Kidney capillary endothelial cell (primary cell): Measurements from ENCODE around the gene WDR83.
"Not testable (repeated sequence)": the region's sequence is repeated elsewhere in the genome, so short reads cannot be mapped to it uniquely, and the experiment has no call there.

Experiments used
- DNase-seq: peaks from one replicate; pipeline ENCODE4 v3.0.0-alpha.2; 2018; ENCODE audit warnings: low spot score

Gene WDR83

DNA sequence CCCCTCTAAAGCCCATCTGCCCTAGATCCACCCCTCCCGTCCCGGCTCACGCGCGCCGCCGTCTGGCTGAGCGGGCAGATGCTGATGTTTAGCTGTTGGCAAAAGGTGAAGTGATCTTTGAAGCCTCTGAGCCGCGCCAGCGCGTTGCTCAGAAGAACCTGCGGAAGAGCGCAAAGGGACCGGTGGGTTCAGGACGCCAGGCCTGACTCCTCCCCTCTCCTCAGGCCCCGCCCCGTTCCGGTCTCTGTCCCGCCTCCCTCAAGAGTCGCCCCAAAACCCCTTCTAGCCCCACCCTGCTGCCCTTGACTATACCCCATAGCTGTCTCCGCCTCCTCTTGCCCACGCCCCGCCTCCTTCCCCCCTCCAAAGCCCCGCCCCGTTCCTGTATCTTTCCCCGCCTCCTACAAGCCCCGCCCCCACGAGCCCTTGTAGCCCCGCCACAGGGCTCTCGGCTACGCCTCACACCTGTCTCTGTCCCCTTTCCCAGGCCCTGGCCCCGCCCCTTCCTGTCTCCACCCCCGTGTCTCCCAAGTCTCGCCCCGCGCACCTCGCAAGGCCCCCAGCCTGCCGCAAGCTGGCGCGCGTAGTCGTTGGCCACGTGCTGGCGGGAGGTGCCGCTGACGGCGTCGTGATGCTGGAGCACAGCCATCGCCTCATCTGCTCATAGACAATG lies 9.6 kb upstream of the WDR83 start:
- DNase-seq = no peak

DNA sequence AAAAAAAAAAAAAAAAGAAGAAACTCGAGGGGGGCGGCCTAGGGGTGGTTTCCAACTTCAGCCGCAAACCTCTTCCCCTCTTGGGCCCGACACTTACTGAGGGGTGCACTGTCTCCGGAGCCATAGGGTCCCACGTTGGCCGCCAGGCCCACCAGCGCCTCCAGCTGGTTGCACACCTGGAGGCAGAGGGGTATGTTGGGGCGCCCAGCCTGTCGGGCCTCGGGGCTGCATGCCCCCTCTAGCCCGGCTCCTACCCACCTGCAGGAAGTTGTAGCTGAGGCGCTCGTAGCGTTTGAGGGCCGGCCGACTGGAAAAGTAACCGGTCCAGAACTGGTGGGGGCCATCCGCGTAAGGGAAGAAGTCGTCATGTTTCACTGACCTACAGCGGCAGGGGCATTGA lies 8.6 kb upstream of the WDR83 start:
- no peak for DNase-seq

DNA sequence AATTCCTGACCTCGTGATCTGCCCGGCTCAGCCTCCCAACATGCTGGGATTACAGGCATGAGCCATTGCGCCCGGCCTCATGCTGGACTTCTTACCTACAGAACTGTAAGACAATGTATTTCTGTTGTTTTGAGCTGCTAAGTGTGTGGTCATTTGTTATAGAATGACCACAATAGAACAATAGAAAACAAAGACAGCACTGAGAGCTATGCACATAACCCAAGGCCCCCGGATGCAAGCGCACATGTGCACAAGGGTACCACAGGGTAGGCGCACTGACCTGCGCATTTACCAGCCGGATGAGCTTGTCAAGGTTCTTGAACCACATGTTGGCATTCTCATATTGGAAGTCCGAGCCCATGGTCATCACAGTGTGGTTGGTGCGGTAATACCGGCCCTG lies 5.6 kb upstream of the WDR83 start:
- no peak for DNase-seq

DNA sequence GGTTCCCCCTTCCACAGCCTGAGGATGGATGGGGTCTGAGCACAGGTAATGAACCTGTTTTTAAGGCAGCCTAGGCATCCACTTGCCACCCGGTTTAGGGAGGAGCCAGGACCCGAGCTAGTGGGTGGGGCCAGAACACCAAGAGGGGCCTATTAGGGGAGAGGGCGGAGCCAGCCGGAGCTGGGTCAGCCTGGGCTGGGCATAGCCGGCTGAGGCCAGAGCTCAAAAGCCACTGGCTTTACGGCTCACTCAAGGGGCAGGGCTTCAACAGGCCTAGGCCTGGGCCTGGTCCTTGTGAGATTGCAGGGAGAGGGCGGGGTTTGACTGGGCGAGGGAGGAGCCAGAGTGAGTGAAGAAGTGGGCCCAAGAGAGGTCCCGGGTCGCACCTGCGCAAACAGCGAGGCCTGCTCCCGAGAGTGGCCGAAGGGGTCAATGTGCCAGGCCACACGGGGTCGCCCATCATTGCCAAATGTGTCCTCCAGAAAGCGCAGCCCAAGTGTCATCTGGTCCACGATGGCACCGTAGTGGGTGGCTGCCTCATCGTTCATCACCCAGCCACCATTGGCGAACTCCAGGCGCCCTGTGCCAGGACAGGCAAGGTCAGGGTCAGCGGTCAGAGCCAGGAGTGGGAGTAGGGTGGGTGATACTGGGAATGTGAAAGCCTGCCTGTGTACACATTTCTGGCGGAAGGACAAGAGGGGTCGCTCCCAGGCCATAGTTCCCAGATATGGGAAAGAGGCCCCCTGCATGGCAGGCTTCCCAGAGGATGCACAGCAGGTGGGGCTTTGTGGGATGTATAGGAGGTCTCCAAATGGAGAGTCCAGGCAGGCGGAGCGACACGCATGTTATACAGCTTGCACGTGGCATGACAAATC lies 2.0 kb upstream of the WDR83 start:
- DNase-seq = no peak

- no peak for DNase-seq
Measured at GRCh38 chr19:12665281-12665573, 1.4 kb upstream of the WDR83 start.

DNA sequence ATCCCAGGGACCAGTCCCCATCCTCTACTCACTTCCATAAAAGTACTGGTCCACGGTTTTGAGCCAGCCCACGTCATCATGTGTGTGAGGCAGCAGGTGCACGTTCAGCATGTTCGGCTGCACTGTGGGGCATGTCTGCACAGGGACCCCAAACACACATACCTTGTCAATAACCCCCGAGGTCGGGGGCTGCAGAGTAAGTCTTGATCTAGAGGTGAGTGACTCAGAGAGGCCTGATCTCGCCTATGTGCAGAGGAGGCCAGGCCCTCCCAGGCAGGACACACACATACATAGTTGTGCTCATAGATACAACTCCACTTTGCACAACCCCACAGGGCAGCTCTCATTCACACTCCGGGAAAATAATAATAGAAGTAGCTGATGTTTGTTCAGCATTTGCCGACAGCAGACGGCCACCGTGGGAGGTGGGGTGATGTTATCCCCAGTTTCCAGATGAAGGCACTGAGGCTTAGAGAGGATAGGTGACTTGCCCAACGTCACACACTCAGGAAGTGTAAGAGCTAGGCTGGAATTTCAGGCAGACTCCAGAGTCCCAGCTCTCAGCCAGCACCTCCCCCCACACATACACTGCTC lies 839 bp upstream of the WDR83 start:
- DNase-seq = no peak

- no peak for DNase-seq
Measured at GRCh38 chr19:12667731-12668302, 1.2 kb downstream of the WDR83 start.

DNA sequence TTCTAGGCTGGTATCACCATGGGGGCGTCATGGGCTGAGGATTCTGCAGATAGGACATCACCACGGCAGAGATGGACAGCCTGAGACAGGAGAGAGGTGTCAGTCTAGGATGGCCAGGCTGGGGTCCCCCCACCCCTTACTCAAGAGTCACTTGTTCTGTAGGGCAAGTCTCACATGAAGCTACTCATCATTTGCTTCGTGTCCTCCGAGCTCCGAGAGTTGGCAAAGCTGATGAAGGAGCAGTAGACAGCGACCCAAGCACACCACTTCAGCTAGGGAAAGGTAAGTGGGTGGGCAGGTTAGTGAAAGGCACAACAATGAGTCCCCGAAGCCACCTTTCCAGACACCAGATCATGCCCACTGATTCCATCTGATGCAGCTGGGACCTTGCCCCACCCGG lies 1.7 kb downstream of the WDR83 start:
- DNase-seq = no peak

DNA sequence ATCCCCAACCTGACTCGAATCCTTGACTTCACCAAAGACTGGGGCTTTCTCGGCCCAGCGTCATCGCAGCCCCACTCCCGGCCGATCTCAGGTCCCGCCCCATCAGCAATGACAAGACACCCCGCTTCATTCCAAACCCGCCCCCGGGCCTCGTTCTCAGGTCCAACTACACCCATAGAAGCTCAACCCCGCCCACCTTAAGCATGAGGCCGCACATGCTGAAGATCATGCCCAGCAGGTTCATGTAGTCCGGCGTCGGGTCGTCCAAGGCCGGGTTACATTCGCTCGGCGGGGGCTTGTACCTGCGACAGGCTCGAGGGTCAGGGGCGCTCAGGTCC lies 2.3 kb downstream of the WDR83 start:
- no peak for DNase-seq

DNA sequence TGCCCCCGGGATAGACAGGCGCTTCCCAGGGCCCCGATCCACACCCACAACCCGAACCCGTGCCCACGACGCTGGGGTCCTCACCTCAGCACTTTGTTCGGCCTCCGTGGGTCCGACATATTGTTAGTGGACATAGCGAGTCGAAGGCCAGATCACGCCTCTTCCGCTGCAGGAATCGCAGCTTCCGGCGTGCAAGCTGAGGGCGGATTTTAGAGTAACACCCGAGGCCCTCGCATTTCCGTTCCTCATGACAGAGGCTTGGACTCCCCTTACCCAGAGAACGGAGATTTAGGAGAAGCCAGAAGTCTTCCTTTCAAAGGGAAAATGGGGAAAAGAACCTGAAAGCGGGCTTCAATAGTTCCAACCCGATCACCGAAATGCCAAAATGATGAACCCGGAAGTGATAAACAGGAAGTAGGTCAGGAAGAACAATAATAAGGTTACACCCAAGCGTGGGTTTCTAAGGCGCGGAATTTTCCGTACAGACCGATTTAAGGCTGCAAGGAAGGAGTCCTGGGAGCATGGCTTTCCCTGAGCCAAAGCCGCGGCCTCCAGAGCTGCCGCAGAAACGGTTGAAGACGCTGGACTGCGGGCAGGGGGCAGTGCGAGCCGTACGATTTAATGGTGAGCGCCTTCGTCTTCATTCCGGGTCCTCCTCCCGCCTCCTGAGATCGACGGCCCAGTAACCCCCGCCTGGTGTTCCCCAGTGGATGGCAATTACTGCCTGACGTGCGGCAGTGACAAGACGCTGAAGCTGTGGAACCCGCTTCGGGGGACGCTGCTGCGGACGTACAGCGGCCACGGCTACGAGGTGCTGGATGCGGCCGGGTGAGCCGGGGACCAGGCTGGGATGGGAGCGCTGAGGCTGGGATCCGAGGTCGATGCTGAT lies 2.9 kb downstream of the WDR83 start:
- DNase-seq = peak; percentile 73

DNA sequence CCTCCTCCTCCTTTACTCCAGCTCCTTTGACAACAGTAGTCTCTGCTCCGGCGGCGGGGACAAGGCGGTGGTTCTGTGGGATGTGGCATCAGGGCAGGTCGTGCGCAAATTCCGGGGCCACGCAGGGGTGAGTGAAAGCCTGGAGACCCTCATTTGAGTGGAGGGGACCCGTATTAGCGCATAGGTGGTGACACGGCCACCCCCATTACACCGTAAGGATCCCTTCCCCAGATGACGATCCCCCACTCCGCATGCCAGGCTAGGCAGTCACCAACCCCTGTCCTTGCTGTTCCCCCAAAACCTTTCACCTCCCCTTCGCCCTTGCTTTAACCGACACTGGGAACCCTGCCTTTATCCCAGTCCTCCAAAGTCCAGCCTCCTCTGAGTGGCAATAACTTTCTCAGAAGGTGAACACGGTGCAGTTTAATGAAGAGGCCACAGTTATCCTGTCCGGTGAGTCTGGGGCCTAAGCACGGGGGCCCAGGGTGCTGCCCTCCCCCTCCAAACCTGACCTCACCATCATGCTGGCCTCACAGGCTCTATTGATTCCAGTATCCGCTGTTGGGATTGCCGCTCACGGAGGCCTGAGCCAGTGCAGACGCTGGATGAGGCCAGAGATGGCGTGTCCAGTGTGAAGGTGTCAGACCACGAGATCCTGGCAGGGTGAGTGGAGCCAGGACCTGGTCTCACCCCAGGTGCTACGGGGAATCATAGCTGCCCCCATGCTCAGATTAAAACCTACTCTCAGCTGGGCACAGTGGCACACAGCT lies 3.7 kb downstream of the WDR83 start:
- no peak for DNase-seq

DNA sequence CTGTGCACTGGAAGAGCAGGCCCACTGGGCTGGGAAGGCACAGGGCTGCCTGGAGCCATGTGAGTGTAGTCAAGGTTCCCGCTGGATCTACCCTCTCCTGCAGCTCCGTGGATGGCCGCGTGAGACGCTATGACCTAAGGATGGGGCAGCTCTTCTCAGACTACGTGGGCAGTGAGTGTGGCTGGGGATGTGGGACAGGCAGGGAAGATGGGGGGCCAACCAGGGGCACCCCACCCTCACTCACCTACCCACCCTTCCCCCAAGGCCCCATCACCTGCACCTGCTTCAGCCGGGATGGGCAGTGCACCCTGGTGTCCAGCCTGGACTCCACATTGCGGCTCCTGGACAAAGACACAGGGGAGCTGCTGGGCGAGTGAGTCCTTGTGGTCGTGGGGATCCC lies 6.1 kb downstream of the WDR83 start:
- DNase-seq = no peak

DNA sequence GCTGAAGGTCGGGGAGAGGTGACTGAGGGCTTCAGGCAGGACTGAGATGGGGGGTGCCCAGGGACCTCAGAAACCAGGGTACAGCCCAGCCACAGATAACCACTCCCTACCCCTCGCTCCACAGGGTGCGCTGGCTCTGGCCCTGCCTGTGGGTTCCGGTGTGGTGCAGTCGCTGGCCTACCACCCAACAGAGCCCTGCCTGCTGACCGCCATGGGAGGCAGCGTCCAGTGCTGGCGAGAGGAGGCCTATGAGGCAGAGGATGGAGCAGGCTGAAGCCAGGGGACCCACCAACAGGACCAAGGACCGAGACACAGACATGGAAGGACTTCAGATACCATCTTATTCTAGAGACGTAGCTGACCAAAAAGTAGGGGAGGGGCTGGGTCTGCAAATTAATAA lies 8.8 kb downstream of the WDR83 start:
- no peak for DNase-seq

DNA sequence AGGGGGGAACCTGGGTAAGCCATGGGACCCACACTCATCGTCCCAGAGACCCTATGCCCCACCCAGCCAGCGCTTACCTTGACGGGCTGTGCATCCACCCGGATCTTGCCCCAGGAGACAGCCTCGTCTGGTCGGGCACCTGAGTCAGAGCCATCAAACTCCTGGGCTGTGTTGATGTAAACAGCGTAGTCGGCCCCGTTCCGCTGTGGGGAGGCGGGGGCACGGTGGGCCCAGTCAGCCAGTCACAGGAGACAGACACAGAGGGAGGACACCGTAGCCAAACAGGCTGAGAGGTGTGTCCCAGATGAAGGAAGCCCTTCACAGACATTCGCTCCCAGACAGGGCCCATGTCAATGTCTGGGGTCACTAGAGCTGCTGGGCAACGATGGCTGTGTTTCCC lies 9.3 kb downstream of the WDR83 start:
- no peak for DNase-seq

- peak; percentile 62 for DNase-seq
Measured at GRCh38 chr19:12676384-12676792, 9.8 kb downstream of the WDR83 start.

DNA sequence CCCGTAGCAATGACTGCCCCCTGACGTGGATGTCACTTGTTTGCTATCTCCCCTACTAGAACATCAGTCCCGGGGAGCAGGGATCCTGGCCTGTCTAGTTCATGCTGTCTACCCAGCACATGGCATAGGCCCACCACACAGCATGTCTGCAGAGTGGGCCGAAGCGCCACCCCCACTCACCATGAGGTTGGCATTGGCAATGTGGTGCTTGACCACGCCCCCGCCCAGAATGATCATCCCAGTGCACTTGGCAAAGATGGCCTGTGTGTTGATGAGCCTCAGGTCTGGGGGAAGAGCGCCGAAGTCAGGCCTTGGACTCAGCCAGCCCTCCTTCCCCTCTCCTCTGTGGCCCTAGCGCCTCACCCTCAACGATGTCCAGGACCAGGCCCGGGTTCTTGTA lies 10.3 kb downstream of the WDR83 start:
- no peak for DNase-seq

DNA sequence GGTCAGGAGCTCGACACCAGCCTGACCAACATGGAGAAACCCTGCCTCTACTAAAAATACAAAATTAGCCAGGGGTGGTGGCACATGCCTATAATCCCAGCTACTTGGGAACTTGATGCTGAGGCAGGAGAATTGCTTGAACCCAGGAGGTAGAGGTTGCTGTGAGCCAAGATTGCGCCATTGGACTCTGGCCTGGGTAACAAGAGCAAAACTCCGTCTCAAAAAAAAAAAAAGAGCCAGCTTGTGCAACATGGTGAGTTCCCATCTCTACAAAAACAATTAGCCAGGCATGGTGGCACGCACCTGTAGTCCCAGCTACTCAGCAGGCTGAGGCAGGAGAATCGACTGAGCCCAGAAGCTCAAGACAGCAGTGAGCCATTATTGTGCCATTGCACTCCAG lies 11.4 kb downstream of the WDR83 start:
- not testable (repeated sequence) for DNase-seq

GRCh38 chr19:12680034-12680433 lies 13.4 kb downstream of the WDR83 start:
- no peak for DNase-seq

GRCh38 chr19:12681074-12681987 lies 14.7 kb downstream of the WDR83 start, which contains the start of gene DHPS:
DHPS (minus strand) TSS chr19:12681880; CDS start chr19:12681766, 114 bp downstream.
- DNase-seq = peak; percentile 92

GRCh38 chr19:12685831-12686230 lies 19.2 kb downstream of the WDR83 start:
- DNase-seq = no peak
